Stomach (tissue), 9 donors: ENCODE data around the gene DENND4A. TPM values are rescaled to one million over a fixed set of nuclear protein-coding genes. Genes with fewer than 3 reads are reported as not detected.

Source experiments
- DNase-seq, 2 donors: peaks; one replicate each; pipeline versions ENCODE4 v3.0.0 to v3.0.0-alpha.2; 2013 to 2019
- H3K27ac ChIP-seq, 5 donors: fragments of 200-600 bp in 4 of 5; sonication (generic) in 4 of 5; one replicate each; pipeline ENCODE4 v1.5.1; 2013 to 2019; ENCODE audit warnings: mild to moderate bottlenecking in 1 of 5, moderate library complexity in 1 of 5
- H3K27me3 ChIP-seq, 3 donors: fragments of 200-600 bp; sonication (generic); one replicate each; pipeline ENCODE4 v1.5.1; 2017 to 2019; ENCODE audit warnings: mixed run types in 1 of 3
- H3K36me3 ChIP-seq, 4 donors: fragments of 200-600 bp; sonication (generic); 1 replicate in 3 of 4; 2 replicates in 1 of 4; pipeline ENCODE4 v1.5.1; 2016 to 2019
- H3K4me1 ChIP-seq, 4 donors: fragments of 200-600 bp; sonication (generic); one replicate each; pipeline ENCODE4 v1.5.1; 2016 to 2019
- H3K4me3 ChIP-seq, 4 donors: fragments of 200-600 bp; sonication (generic) in 3 of 4; one replicate each; pipeline ENCODE4 v1.5.1; 2016 to 2019; ENCODE audit warnings: mild to moderate bottlenecking in 1 of 4
- H3K9me3 ChIP-seq, 4 donors: fragments of 200-600 bp; sonication (generic); one replicate each; pipeline ENCODE4 v1.5.1; 2016 to 2019
- CTCF ChIP-seq, 7 experiments: fragments of 450-650 bp in 4 of 7; fragments of 200-600 bp in 3 of 7; sonication (generic) in 3 of 7; IDR thresholded peaks; one replicate each; pipeline ENCODE4 v1.5.1; 2016 to 2019; ENCODE audit warnings: antibody characterized with exemption in 7 of 7, control low read depth in 2 of 7, mild to moderate bottlenecking in 1 of 7
- EP300 ChIP-seq: sonication (generic); formaldehyde crosslinking; IDR thresholded peaks from one replicate; pipeline ENCODE4 v1.6.1; 2017; ENCODE audit warnings: antibody characterized with exemption
- POLR2A ChIP-seq, 4 donors: fragments of 450-650 bp; IDR thresholded peaks; one replicate each; pipeline ENCODE4 v1.6.1; 2016; ENCODE audit warnings: antibody characterized with exemption in 4 of 4, control low read depth in 2 of 4, mild to moderate bottlenecking in 1 of 4, moderate library complexity in 1 of 4
- POLR2AphosphoS5 ChIP-seq, 3 donors: sonication (generic); formaldehyde crosslinking; IDR thresholded peaks; one replicate each; pipeline ENCODE4 v1.6.1; 2016; ENCODE audit warnings: antibody characterized with exemption in 3 of 3
- WGBS, 5 donors: extraction: QIAGEN DNeasy Blood & Tissue Kit in 3 of 5; methylation state at CpG; one replicate each; pipeline versions ENCODE4 v1.1.5 to v1.1.7; 2013 to 2018; 5-methylcytosine and 5-hydroxymethylcytosine counted together
- intact Hi-C: fragments of 100-400 bp; cut with DNase I; formaldehyde crosslinking; loops from one replicate; pipeline ENCODE4 v1.15.1; 2023; ENCODE audit warnings: low total_unique reads
- polyA plus RNA-seq, 3 donors: library from polyadenylated mRNA; stranded (reverse); fragments of 200-250 nt; gene quantifications; one replicate each; pipeline ENCODE4 v1.2.3, GENCODE V29; 2013
- total RNA-seq, 5 donors: library from RNA; depleted of rRNA; stranded (reverse); fragments of >200 nt; gene quantifications; one replicate each; pipeline versions ENCODE4 v1.1.0 to v1.2.3, GENCODE V29; 2014 to 2016
- donor health status: healthy with polysubstance abuse.
- donor health status: Bipolar disorder and iron deficiency.
- donor health status: healthy.

DENND4A gene
- total and polyA plus RNA-seq, 8 donors = 5.0 to 60.6 (median 24.2) TPM

- H3K27ac ChIP-seq = peak overlapping the region; percentile 95 to 100 (median 99)
- WGBS, 5 donors = 4 to 6% (median 4%) methylated on average over 14 of the region's 14 CpGs
- peaks cover 13 to 58% (median 37%) of the 10 kb centered on the region in 4 donors for H3K4me1 ChIP-seq
- no peaks in the 10 kb centered on the region for H3K36me3 ChIP-seq
- intact Hi-C loops = no loop called here
- H3K9me3 ChIP-seq = no peaks in the 10 kb centered on the region
- no peaks in the 10 kb centered on the region for H3K27me3 ChIP-seq
- H3K4me3 ChIP-seq = peak overlapping the region; percentile 71 to 99 (median 88)
- peak in 1 of 2 donors; percentile 53 for DNase-seq
- TF ChIP-seq EP300 (no peak), POLR2AphosphoS5 (IDR thresholded peaks at IDR 0.05) (no peak), CTCF (IDR thresholded peaks at IDR 0.05) (no peak), POLR2A (IDR thresholded peaks at IDR 0.05) (no peak)
Measured at GRCh38 chr15:65790694-65791334, 1.3 kb downstream of the DENND4A start.

DNA sequence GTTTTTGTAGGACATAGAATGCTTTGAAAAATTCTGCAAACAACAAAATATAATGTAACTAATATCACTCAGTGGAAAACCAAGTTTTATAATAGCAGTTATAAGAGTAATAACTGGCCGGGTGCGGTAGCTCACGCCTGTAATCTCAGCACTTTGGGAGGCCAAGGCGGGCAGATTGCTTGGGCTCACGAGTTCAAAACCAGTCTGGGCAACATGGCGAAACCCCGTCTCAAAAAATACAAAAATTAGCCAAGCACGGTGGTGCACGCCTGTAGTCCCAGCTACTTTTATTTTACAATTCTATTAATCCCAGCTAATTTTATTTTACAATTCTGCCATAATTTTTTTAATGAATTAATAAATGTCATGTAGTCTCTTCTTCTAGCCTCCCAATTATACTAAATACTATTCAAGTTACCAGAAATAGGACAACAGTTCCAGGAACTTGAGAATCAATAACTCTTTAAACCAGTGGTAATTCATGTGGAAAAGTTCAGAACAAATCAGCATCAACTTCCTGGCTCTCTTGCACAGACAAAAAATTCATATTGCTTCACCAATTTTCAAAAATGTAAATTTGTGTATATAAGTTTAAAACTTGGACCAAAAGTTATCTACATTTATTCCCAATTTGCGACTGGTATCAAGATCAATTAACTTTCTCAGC is 2.2 kb downstream of the DENND4A start:
- H3K27me3 ChIP-seq = no peaks in the 10 kb centered on the region
- peaks cover 13 to 61% (median 37%) of the 10 kb centered on the region in 4 donors for H3K4me1 ChIP-seq
- peak overlapping the region in 2 of 5 donors; percentile 99 for H3K27ac ChIP-seq
- intact Hi-C loops = no loop called here
- no peaks in the 10 kb centered on the region for H3K36me3 ChIP-seq
- H3K4me3 ChIP-seq = peak overlapping the region in 3 of 4 donors; percentile 71 to 99 (median 85)
- TF ChIP-seq CTCF (IDR thresholded peaks at IDR 0.05) (no peak), POLR2AphosphoS5 (IDR thresholded peaks at IDR 0.05) (no peak), EP300 (no peak), POLR2A (IDR thresholded peaks at IDR 0.05) (no peak)
- H3K9me3 ChIP-seq = no peaks in the 10 kb centered on the region
- WGBS, 5 donors = 80 to 85% (median 82%) methylated on average over 10 of the region's 10 CpGs
- no peak for DNase-seq

DNA sequence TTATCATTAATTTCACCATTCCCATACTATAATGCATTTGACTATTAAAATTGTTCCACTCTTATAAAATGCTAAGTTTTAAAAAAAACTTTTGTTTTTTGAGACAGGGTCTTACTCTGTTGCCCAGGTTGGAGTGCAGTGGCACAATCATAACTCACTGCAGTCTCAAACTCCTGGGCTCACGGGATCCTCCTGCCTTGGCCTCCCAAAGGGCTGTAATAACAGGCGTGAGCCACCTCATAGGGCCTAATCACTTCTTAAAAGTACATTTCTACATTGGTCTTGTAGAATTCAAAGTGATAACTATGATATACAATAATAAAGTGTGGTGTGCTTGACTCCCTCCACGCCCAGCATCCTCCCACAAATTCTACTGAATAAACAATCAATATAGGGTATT is 3.0 kb downstream of the DENND4A start:
- no peaks in the 10 kb centered on the region for H3K9me3 ChIP-seq
- WGBS, 5 donors = 85 to 93% (median 90%) methylated on average over 3 of the region's 3 CpGs
- no peak for TF ChIP-seq EP300
- no peak for TF ChIP-seq POLR2AphosphoS5 (IDR thresholded peaks at IDR 0.05)
- TF ChIP-seq POLR2A (IDR thresholded peaks at IDR 0.05) = no peak
- TF ChIP-seq CTCF (IDR thresholded peaks at IDR 0.05) = no peak
- H3K36me3 ChIP-seq = no peaks in the 10 kb centered on the region
- intact Hi-C loops = no loop called here
- H3K27me3 ChIP-seq = no peaks in the 10 kb centered on the region
- no peak overlapping the region for H3K4me3 ChIP-seq
- peaks cover 13 to 65% (median 37%) of the 10 kb centered on the region in 4 donors for H3K4me1 ChIP-seq
- no peak for DNase-seq
- H3K27ac ChIP-seq = no peak overlapping the region

- Histone ChIP-seq H3K4me1 (peaks cover 18 to 73% (median 37%) of the 10 kb centered on the region in 4 donors), H3K27ac (peak overlapping the region in 4 of 5 donors; percentile 30 to 68 (median 48)), H3K9me3 (no peaks in the 10 kb centered on the region), H3K27me3 (no peaks in the 10 kb centered on the region), H3K4me3 (no peak overlapping the region), H3K36me3 (no peaks in the 10 kb centered on the region)
- intact Hi-C loops = no loop called here
- TF ChIP-seq POLR2AphosphoS5 (IDR thresholded peaks at IDR 0.05) (no peak), POLR2A (IDR thresholded peaks at IDR 0.05) (no peak)
- no peak for DNase-seq
- WGBS, 5 donors = 25 to 42% (median 38%) methylated on average over 2 of the region's 2 CpGs
Measured at GRCh38 chr15:65787260-65787659, 4.8 kb downstream of the DENND4A start.
